Chondrocyte (in vitro differentiated cells): Measurements from ENCODE around the gene SLC8A1. TPM values are rescaled to one million over a fixed set of nuclear protein-coding genes. Genes with fewer than 3 reads are reported as not detected.
A peak's percentile ranks its signal among the peaks of the same experiment; 100 is the strongest.

Experiments used
- DNase-seq: peaks from one replicate; pipeline ENCODE4 v3.0.0; 2021; ENCODE audit warnings: mixed read lengths, low spot score
- H3K27ac Mint-ChIP-seq: one replicate; pipeline ENCODE4 v1.8.0; 2021; ENCODE audit warnings: mild to moderate bottlenecking, moderate library complexity, mixed read lengths; ENCODE audit not compliant: unreplicated experiment
- H3K27me3 Mint-ChIP-seq: 2 replicates; pipeline ENCODE4 v1.8.0; 2021; ENCODE audit warnings: low read depth, mixed read lengths
- H3K36me3 Mint-ChIP-seq: 2 replicates; pipeline ENCODE4 v1.8.0; 2021; ENCODE audit warnings: low read depth, mixed read lengths
- H3K4me1 Mint-ChIP-seq: 2 replicates; pipeline ENCODE4 v1.8.0; 2021; ENCODE audit warnings: low read depth, mild to moderate bottlenecking, mixed read lengths
- H3K4me3 Mint-ChIP-seq: one replicate; pipeline ENCODE4 v1.8.0; 2021; ENCODE audit warnings: mild to moderate bottlenecking, moderate library complexity, mixed read lengths; ENCODE audit not compliant: unreplicated experiment
- H3K9me3 Mint-ChIP-seq: 2 replicates; pipeline ENCODE4 v1.8.0; 2021; ENCODE audit warnings: low read depth, mixed read lengths
- CTCF ChIP-seq: fragments of 200-600 bp; sonication (generic); IDR thresholded peaks from 2 replicates; pipeline ENCODE4 v1.5.0; 2021; ENCODE audit warnings: antibody characterized with exemption, mild to moderate bottlenecking, moderate library complexity
- total RNA-seq: library from RNA; stranded (reverse); gene quantifications from 3 replicates; pipeline ENCODE4 v1.2.1, GENCODE V29; 2021

The SLC8A1 gene
- total RNA-seq, 1 donor from 2014 or later, result 53.7 TPM

DNA sequence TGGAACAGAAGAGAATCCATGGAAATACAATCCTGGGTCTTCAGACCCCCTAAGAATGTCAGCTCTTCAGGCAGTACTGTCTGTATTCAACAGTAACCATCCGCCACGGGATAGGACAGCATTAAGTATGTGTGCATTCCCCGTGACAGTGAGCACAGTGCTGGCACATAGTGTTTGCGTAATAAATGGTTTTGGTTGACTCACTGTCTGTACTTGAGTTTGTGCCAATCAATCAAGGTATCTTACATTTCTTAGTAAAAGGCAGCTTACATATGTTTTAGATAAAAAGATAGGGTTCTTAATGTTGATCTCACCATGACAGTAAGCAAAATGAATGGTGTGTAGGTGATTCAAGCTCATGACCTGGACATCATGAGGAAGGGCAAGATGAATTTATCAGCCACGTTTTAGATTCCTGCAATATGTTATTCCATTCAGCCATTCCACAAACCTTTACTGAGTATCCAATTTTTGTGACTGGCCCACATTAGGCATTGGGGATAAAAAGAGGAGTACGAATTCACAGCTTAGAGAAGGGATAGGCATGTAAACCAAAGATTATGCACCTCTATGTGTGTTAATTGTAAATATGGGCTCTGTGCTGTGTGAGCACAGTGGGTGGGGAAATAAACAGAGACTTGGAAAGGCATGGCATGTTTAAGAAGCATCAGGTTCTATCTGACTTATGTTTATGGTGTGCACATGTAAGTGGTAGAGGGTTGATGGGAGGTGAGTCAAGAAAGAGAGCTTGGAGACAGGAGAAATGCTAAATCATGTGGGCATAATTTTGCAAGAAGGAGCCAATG, 258.8 kb downstream of the SLC8A1 start:
- Mint-ChIP-seq H3K4me1 (peaks cover 21% of the 10 kb centered on the region), H3K27ac (peak overlapping the region; percentile 79), H3K9me3 (no peaks in the 10 kb centered on the region), H3K4me3 (no peak overlapping the region), H3K27me3 (no peaks in the 10 kb centered on the region), H3K36me3 (peaks cover 4% of the 10 kb centered on the region)
- TF ChIP-seq CTCF, result no peak
- no peak for DNase-seq

DNA sequence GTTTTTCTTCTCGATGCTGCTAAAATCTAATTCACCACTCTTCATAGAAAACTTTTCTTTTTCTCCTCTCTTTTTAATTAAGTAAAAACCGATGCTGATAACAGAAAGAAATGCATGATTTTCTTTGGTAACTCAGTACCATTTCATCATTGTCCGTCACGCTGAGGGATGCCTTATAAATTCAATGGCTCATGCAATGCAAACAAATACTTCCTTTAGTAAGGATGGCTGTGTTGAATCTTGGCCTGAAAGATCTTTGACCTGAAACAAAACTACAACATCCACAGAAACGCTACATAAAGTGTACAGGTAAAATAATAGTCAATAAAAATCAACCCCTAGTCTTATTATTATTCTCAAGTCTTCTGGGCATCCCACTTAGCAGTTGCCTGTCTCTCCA, 261.4 kb downstream of the SLC8A1 start:
- Mint-ChIP-seq H3K9me3 (no peaks in the 10 kb centered on the region), H3K4me1 (peaks cover 21% of the 10 kb centered on the region), H3K27me3 (no peaks in the 10 kb centered on the region), H3K27ac (no peak overlapping the region), H3K4me3 (no peak overlapping the region), H3K36me3 (no peaks in the 10 kb centered on the region)
- no peak for TF ChIP-seq CTCF
- DNase-seq, result no peak

DNA sequence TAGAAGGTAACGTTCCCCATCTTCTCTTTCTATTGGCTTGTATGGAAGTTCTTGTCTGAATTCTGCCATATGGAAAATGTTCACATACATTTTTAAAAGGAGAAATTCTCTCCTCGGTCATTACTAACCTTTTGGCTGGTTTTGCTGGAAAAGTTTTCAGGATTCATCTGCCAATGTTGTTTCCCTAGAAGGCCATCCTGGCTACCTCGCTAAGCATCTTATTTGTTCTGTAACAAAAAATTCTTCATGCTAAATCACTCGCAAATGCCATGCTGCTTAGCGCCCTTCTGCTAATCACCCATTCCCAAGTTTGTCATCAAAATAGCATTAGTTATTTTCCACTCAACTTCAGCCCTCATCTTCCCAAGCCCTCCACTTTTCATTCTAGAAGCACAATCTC, 262.0 kb downstream of the SLC8A1 start:
- H3K27me3 Mint-ChIP-seq, result no peaks in the 10 kb centered on the region
- H3K27ac Mint-ChIP-seq, result no peak overlapping the region
- H3K4me1 Mint-ChIP-seq, result peaks cover 21% of the 10 kb centered on the region
- H3K9me3 Mint-ChIP-seq, result peaks cover under 1% of the 10 kb centered on the region
- no peak overlapping the region for H3K4me3 Mint-ChIP-seq
- no peaks in the 10 kb centered on the region for H3K36me3 Mint-ChIP-seq
- DNase-seq, result no peak
- TF ChIP-seq CTCF, result no peak

- Mint-ChIP-seq H3K27ac (no peak overlapping the region), H3K4me1 (no peaks in the 10 kb centered on the region), H3K27me3 (no peaks in the 10 kb centered on the region), H3K4me3 (no peak overlapping the region), H3K36me3 (no peaks in the 10 kb centered on the region), H3K9me3 (peaks cover 5% of the 10 kb centered on the region)
- no peak for TF ChIP-seq CTCF
- DNase-seq, result no peak
Measured at GRCh38 chr2:40187054-40187453, 264.8 kb downstream of the SLC8A1 start.

- DNase-seq, result no peak
- H3K36me3 Mint-ChIP-seq, result no peaks in the 10 kb centered on the region
- no peak for TF ChIP-seq CTCF
- no peaks in the 10 kb centered on the region for H3K4me1 Mint-ChIP-seq
- H3K4me3 Mint-ChIP-seq, result no peak overlapping the region
- H3K27me3 Mint-ChIP-seq, result no peaks in the 10 kb centered on the region
- H3K27ac Mint-ChIP-seq, result no peak overlapping the region
- peaks cover 5% of the 10 kb centered on the region for H3K9me3 Mint-ChIP-seq
Measured at GRCh38 chr2:40184551-40184950, 267.3 kb downstream of the SLC8A1 start.
